BE2C (cell line): ENCODE results near the gene NRXN3.

Source experiments
- DNase-seq: peaks from one replicate; pipeline ENCODE4 v3.0.0-alpha.2; 2020
- H3K27me3 ChIP-seq: fragments of 250-450 bp; sonication (Bioruptor Pico); 2 replicates; pipeline ENCODE4 v1.5.1; 2020; ENCODE audit warnings: mild to moderate bottlenecking
- H3K36me3 ChIP-seq: fragments of 250-450 bp; sonication (Bioruptor Pico); 2 replicates; pipeline ENCODE4 v1.5.1; 2020; ENCODE audit warnings: mild to moderate bottlenecking
- H3K4me1 ChIP-seq: fragments of 250-450 bp; sonication (Bioruptor Pico); 2 replicates; pipeline ENCODE4 v1.5.1; 2020
- H3K4me3 ChIP-seq: 2 replicates; pipeline ENCODE4 v1.5.1; 2011; ENCODE audit warnings: low read depth, low read length
- H3K9me3 ChIP-seq: fragments of 250-450 bp; sonication (Bioruptor Pico); 2 replicates; pipeline ENCODE4 v1.5.1; 2020
- TF ChIP-seq, protein P1 (sequence below): IDR thresholded peaks from 2 replicates; pipeline ENCODE4 v1.5.1; 2012; ENCODE audit warnings: mild to moderate bottlenecking, low read depth, low read length

The NRXN3 gene

DNA sequence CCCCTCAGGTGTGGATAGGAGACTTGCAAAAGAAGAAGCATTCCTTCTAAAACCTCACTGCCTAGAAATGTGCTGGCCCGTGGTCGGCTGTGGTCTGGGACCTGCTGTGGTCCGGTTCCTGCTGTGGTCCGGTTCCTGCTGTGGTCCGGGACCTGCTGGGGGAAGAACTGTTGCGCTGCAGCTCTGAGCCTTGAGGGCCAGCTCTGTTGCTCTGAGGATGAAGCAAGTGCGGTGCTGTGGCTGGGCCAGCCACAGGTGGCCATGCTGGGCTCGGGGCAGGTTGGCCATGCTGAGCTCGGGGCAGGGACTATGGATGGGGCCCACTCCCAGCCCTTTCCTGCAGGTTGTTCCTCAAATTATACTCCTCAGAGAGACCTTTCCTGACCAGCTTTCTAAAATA lies 5.2 kb downstream of the NRXN3 start:
- TF ChIP-seq, protein P1, sequence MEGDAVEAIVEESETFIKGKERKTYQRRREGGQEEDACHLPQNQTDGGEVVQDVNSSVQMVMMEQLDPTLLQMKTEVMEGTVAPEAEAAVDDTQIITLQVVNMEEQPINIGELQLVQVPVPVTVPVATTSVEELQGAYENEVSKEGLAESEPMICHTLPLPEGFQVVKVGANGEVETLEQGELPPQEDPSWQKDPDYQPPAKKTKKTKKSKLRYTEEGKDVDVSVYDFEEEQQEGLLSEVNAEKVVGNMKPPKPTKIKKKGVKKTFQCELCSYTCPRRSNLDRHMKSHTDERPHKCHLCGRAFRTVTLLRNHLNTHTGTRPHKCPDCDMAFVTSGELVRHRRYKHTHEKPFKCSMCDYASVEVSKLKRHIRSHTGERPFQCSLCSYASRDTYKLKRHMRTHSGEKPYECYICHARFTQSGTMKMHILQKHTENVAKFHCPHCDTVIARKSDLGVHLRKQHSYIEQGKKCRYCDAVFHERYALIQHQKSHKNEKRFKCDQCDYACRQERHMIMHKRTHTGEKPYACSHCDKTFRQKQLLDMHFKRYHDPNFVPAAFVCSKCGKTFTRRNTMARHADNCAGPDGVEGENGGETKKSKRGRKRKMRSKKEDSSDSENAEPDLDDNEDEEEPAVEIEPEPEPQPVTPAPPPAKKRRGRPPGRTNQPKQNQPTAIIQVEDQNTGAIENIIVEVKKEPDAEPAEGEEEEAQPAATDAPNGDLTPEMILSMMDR = no peak
- H3K4me1 ChIP-seq = no peaks in the 10 kb centered on the region
- no peaks in the 10 kb centered on the region for H3K36me3 ChIP-seq
- no peak overlapping the region for H3K4me3 ChIP-seq
- peaks cover 4% of the 10 kb centered on the region; the same call in 1 of the 2 replicates for H3K27me3 ChIP-seq
- no peaks in the 10 kb centered on the region for H3K9me3 ChIP-seq
- DNase-seq = no peak

DNA sequence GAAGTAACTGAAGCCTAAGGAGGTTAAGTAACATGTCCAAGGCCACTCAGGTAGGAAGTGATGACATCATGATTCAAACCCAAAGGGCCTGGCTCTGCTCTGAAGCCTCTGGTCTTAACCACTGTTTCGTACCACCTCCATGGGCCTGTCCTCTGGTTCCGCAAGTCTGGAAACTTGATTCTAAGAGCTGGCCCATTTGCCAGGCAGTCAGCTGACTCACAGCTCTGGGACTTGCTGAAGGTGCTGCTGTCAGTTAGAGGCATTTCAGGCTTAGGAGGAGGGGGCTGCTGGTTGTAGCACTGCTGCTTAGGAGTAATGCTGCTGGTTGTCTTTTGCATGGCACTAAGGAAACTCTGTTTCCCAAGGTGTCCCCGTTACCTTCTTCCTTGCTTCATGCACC lies 7.9 kb downstream of the NRXN3 start:
- no peaks in the 10 kb centered on the region for H3K9me3 ChIP-seq
- no peak for DNase-seq
- TF ChIP-seq, protein P1 = no peak
- no peaks in the 10 kb centered on the region for H3K4me1 ChIP-seq
- H3K4me3 ChIP-seq = no peak overlapping the region
- no peaks in the 10 kb centered on the region for H3K36me3 ChIP-seq
- no peaks in the 10 kb centered on the region; the same call in 1 of the 2 replicates for H3K27me3 ChIP-seq

GRCh38 chr14:78178971-78179370 lies 8.8 kb downstream of the NRXN3 start:
- DNase-seq = no peak
- no peak overlapping the region for H3K4me3 ChIP-seq
- TF ChIP-seq, protein P1 = no peak
- no peaks in the 10 kb centered on the region for H3K4me1 ChIP-seq
- no peaks in the 10 kb centered on the region for H3K9me3 ChIP-seq
- H3K36me3 ChIP-seq = no peaks in the 10 kb centered on the region
- peaks cover 3% of the 10 kb centered on the region for H3K27me3 ChIP-seq

DNA sequence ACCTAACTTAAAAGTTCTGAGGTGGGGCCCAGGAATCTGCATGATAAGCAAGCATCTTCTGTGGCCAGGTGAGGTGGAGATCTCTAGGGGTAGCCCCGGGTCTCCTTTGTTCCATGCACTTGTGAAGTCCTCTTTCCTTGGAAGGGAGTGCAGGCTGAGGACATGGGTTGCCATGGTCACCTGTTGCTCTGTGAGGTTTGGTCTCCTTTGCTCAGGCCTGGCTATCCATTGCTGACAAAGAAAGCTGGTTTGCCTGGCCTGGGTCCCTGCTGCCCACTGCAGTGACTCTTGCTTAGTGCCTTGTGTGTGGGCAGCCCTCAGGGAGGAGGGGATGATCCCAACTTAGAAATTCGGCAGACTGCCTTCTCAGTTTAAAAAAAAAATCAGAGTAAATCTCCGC lies 11.1 kb downstream of the NRXN3 start:
- H3K36me3 ChIP-seq = no peaks in the 10 kb centered on the region
- no peaks in the 10 kb centered on the region for H3K4me1 ChIP-seq
- H3K9me3 ChIP-seq = no peaks in the 10 kb centered on the region

DNA sequence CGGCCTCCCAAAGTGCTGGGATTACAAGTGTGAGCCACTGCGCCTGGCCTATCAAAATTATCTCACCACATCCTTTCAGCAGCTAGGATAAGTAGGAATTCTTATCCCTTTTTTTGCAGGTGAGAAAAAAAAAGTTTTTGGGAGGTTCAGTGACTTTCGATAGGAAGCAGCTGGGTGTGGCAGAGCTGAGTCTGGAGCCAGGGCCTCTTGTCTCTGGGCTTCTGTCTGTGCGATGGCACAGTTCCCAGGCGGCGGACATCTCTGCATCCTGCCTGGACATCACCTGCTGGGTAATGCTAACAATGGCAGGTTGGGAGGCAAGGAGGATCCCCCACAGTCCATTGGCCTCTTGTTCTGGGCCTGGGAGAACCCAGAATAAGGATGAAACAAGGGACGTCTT lies 12.5 kb downstream of the NRXN3 start:
- TF ChIP-seq, protein P1 = no peak
- Histone ChIP-seq H3K4me3 (no peak overlapping the region), H3K27me3 (peaks cover 3% of the 10 kb centered on the region), H3K4me1 (no peaks in the 10 kb centered on the region), H3K36me3 (no peaks in the 10 kb centered on the region), H3K9me3 (no peaks in the 10 kb centered on the region)
- no peak for DNase-seq

More for the DNA sequence above, 11.1 kb downstream of the NRXN3 start:
- TF ChIP-seq, protein P1 = no peak
- no peak overlapping the region for H3K4me3 ChIP-seq
- no peak for DNase-seq
- H3K27me3 ChIP-seq = peaks cover 3% of the 10 kb centered on the region

GRCh38 chr14:78184157-78184556 lies 14.0 kb downstream of the NRXN3 start:
- no peaks in the 10 kb centered on the region for H3K4me1 ChIP-seq
- H3K9me3 ChIP-seq = no peaks in the 10 kb centered on the region
- H3K36me3 ChIP-seq = no peaks in the 10 kb centered on the region
- TF ChIP-seq, protein P1 = no peak
- no peak overlapping the region for H3K4me3 ChIP-seq
- H3K27me3 ChIP-seq = peaks cover 3% of the 10 kb centered on the region
- DNase-seq = no peak
